BE2C (cell line): ENCODE data around the gene CTSD.

Experiments used
- DNase-seq: peaks from one replicate; pipeline ENCODE4 v3.0.0-alpha.2; 2020
- H3K27me3 ChIP-seq: fragments of 250-450 bp; sonication (Bioruptor Pico); 2 replicates; pipeline ENCODE4 v1.5.1; 2020; ENCODE audit warnings: mild to moderate bottlenecking
- H3K36me3 ChIP-seq: fragments of 250-450 bp; sonication (Bioruptor Pico); 2 replicates; pipeline ENCODE4 v1.5.1; 2020; ENCODE audit warnings: mild to moderate bottlenecking
- H3K4me1 ChIP-seq: fragments of 250-450 bp; sonication (Bioruptor Pico); 2 replicates; pipeline ENCODE4 v1.5.1; 2020
- H3K4me3 ChIP-seq: 2 replicates; pipeline ENCODE4 v1.5.1; 2011; ENCODE audit warnings: low read depth, low read length
- H3K9me3 ChIP-seq: fragments of 250-450 bp; sonication (Bioruptor Pico); 2 replicates; pipeline ENCODE4 v1.5.1; 2020
- CTCF ChIP-seq: IDR thresholded peaks from 2 replicates; pipeline ENCODE4 v1.5.1; 2012; ENCODE audit warnings: mild to moderate bottlenecking, low read depth, low read length

CTSD gene

GRCh38 chr11:1758611-1759150, 5.0 kb downstream of the CTSD start:
- Histone ChIP-seq H3K9me3 (no peaks in the 10 kb centered on the region), H3K27me3 (no peaks in the 10 kb centered on the region), H3K36me3 (no peaks in the 10 kb centered on the region), H3K4me3 (no peak overlapping the region), H3K4me1 (no peaks in the 10 kb centered on the region)
- TF ChIP-seq CTCF, result no peak
- DNase-seq, result no peak

GRCh38 chr11:1757861-1758610, 5.7 kb downstream of the CTSD start:
- Histone ChIP-seq H3K27me3 (no peaks in the 10 kb centered on the region), H3K4me1 (no peaks in the 10 kb centered on the region), H3K36me3 (no peaks in the 10 kb centered on the region), H3K4me3 (no peak overlapping the region), H3K9me3 (no peaks in the 10 kb centered on the region)
- TF ChIP-seq CTCF, result no peak
- DNase-seq, result no peak

GRCh38 chr11:1756791-1757771, 6.6 kb downstream of the CTSD start:
- Histone ChIP-seq H3K36me3 (no peaks in the 10 kb centered on the region), H3K4me1 (peaks cover 3% of the 10 kb centered on the region; the same call in 1 of the 2 replicates)

GRCh38 chr11:1755692-1756561, 7.8 kb downstream of the CTSD start:
- Histone ChIP-seq H3K9me3 (no peaks in the 10 kb centered on the region), H3K27me3 (no peaks in the 10 kb centered on the region), H3K4me3 (no peak overlapping the region), H3K4me1 (peaks cover 7% of the 10 kb centered on the region; the same call in 1 of the 2 replicates), H3K36me3 (no peaks in the 10 kb centered on the region)
- DNase-seq, result no peak
- no peak for TF ChIP-seq CTCF

More at GRCh38 chr11:1756791-1757771, 6.6 kb downstream of the CTSD start:
- TF ChIP-seq CTCF, result no peak
- Histone ChIP-seq H3K4me3 (no peak overlapping the region), H3K27me3 (no peaks in the 10 kb centered on the region), H3K9me3 (no peaks in the 10 kb centered on the region)
- DNase-seq, result no peak

- H3K4me3 ChIP-seq, result no peak overlapping the region
- H3K4me1 ChIP-seq, result peaks cover 7% of the 10 kb centered on the region; the same call in 1 of the 2 replicates
- no peaks in the 10 kb centered on the region for H3K36me3 ChIP-seq
- no peaks in the 10 kb centered on the region for H3K9me3 ChIP-seq
- DNase-seq, result no peak
- no peaks in the 10 kb centered on the region for H3K27me3 ChIP-seq
- no peak for TF ChIP-seq CTCF
These were observed 8.4 kb downstream of the CTSD start for GRCh38 chr11:1755344-1755691.
